ENCODE measurements around the gene TPCN1.

GRCh38 chr12:113180333-113180732, 40.9 kb upstream of the TPCN1 start:
- TF ChIP-seq WIZ (CRISPR knock-in tag; IDR thresholded peaks at IDR 0.05) (no peak), KIAA2018 (CRISPR knock-in tag; IDR thresholded peaks at IDR 0.05; ENCODE audit: borderline replicate concordance) (no peak), ZNF710 (CRISPR knock-in tag; IDR thresholded peaks at IDR 0.05; ENCODE audit: borderline replicate concordance) (no peak), GABPA (IDR thresholded peaks at IDR 0.05; ENCODE audit: low read depth, low read length) (no peak), GABPA (CRISPR knock-in tag; IDR thresholded peaks at IDR 0.05; ENCODE audit: low read depth) (no peak), CTCF (CRISPR knock-in tag; IDR thresholded peaks at IDR 0.05) (no peak), FOXK1 (CRISPR knock-in tag; IDR thresholded peaks at IDR 0.05; ENCODE audit: borderline replicate concordance, low read depth) (no peak), CEBPB (IDR thresholded peaks at IDR 0.05; ENCODE audit: borderline replicate concordance, low read depth, low read length) (no peak)
